ENCODE data around the gene LRRC23. TPM values are rescaled to one million over a fixed set of nuclear protein-coding genes. Genes with fewer than 3 reads are reported as not detected.

LRRC23 gene
- total and polyA plus RNA-seq, 12 donors, result 6.9 to 29.0 (median 13.1) TPM

DNA sequence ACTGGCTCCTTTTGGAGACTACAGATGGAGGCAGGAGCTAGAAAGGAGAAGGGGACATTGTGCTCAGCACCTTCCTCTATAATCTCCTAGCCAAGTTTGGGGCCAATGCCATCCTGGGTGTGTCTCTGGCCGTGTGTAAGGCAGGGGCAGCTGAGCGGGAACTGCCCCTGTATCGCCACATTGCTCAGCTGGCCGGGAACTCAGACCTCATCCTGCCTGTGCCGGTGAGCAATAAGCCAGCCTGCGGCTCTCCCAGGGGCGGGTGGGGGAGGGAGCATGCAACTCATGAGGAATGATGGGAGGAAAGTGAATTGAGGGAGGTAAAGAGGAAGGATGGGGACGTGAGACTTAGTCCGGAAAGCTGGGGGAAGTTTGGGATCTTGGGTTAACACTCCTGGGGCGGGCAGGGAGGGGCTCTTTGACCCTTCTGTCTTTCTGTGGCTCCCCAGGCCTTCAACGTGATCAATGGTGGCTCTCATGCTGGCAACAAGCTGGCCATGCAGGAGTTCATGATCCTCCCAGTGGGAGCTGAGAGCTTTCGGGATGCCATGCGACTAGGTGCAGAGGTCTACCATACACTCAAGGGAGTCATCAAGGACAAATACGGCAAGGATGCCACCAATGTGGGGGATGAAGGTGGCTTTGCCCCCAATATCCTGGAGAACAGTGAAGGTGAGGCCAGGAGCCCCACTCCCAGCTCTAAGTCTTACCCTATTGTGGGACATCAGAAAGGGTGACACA lies 13.0 kb downstream of the LRRC23 start:
- Histone ChIP-seq H3K27me3 (no peaks in the 10 kb centered on the region), H3K4me3 (no peak overlapping the region), H3K4me1 (replicated peaks in 1 of 2) (peaks cover 6 to 12% of the 10 kb centered on the region in 2 donors), H3K36me3 (replicated peaks in 1 of 2) (peaks cover 0 to 5% of the 10 kb centered on the region in 2 donors), H3K9me3 (replicated peaks in 1 of 3) (no peaks in the 10 kb centered on the region), H3K27ac (no peak overlapping the region)
- WGBS, 4 donors, result 82 to 90% (median 86%) methylated on average over 10 to 14 of the region's 14 CpGs
- no peak for DNase-seq
- TF ChIP-seq, protein P1, sequence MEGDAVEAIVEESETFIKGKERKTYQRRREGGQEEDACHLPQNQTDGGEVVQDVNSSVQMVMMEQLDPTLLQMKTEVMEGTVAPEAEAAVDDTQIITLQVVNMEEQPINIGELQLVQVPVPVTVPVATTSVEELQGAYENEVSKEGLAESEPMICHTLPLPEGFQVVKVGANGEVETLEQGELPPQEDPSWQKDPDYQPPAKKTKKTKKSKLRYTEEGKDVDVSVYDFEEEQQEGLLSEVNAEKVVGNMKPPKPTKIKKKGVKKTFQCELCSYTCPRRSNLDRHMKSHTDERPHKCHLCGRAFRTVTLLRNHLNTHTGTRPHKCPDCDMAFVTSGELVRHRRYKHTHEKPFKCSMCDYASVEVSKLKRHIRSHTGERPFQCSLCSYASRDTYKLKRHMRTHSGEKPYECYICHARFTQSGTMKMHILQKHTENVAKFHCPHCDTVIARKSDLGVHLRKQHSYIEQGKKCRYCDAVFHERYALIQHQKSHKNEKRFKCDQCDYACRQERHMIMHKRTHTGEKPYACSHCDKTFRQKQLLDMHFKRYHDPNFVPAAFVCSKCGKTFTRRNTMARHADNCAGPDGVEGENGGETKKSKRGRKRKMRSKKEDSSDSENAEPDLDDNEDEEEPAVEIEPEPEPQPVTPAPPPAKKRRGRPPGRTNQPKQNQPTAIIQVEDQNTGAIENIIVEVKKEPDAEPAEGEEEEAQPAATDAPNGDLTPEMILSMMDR (IDR thresholded peaks at IDR 0.05), result no peak
- no peak for TF ChIP-seq POLR2A (IDR thresholded peaks at IDR 0.05)
- intact Hi-C loops (cut with DNase I), result no loop called here

DNA sequence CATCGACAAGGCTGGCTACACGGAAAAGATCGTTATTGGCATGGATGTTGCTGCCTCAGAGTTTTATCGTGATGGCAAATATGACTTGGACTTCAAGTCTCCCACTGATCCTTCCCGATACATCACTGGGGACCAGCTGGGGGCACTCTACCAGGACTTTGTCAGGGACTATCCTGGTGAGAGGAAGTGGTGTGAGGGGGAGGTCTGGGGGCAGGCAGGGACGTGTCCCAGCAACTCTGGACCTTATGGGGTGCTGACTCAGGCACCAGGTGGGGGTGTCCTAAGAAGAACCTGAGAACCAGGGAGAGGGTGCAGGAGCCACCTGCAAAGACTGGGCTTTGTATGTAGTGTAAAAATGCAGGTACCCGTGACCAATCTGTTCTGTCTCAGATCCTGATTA lies 15.0 kb downstream of the LRRC23 start:
- 69 to 82% (median 75%) methylated on average over 7 of the region's 7 CpGs for WGBS, 4 donors
- H3K4me1 ChIP-seq (replicated peaks in 1 of 2), result peaks cover 12 to 16% of the 10 kb centered on the region in 2 donors
- H3K27ac ChIP-seq, result no peak overlapping the region
- DNase-seq, result no peak
- no peak overlapping the region for H3K4me3 ChIP-seq
- peaks cover 0 to 5% of the 10 kb centered on the region in 2 donors for H3K36me3 ChIP-seq (replicated peaks in 1 of 2)
- TF ChIP-seq POLR2A (IDR thresholded peaks at IDR 0.05), result no peak
- TF ChIP-seq, protein P1 (IDR thresholded peaks at IDR 0.05), result no peak
- intact Hi-C loops (cut with DNase I), result no loop called here
- no peaks in the 10 kb centered on the region for H3K27me3 ChIP-seq
- no peaks in the 10 kb centered on the region for H3K9me3 ChIP-seq (replicated peaks in 1 of 3)

DNA sequence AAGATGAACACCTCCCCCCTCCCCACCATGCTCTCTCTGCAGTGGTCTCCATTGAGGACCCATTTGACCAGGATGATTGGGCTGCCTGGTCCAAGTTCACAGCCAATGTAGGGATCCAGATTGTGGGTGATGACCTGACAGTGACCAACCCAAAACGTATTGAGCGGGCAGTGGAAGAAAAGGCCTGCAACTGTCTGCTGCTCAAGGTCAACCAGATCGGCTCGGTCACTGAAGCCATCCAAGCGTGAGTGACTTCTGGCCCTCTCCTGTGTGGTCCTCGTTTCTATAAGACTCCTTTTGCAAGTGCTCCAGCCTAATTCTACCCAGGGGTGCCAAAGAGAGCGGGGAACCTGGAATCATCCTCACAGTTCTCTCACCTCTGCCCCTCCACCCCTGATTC lies 16.9 kb downstream of the LRRC23 start:
- no peak overlapping the region for H3K27ac ChIP-seq
- no peak overlapping the region for H3K4me3 ChIP-seq
- no peaks in the 10 kb centered on the region for H3K27me3 ChIP-seq
- TF ChIP-seq, protein P1 (IDR thresholded peaks at IDR 0.05), result no peak
- no peak for TF ChIP-seq POLR2A (IDR thresholded peaks at IDR 0.05)
- 61 to 72% (median 65%) methylated on average over 7 of the region's 7 CpGs for WGBS, 4 donors
- intact Hi-C loops (cut with DNase I), result no loop called here
- no peak for DNase-seq
- no peaks in the 10 kb centered on the region for H3K9me3 ChIP-seq (replicated peaks in 1 of 3)
- H3K4me1 ChIP-seq (replicated peaks in 1 of 2), result peaks cover 25 to 29% of the 10 kb centered on the region in 2 donors
- H3K36me3 ChIP-seq (replicated peaks in 1 of 2), result peaks cover 0 to 4% of the 10 kb centered on the region in 2 donors

DNA sequence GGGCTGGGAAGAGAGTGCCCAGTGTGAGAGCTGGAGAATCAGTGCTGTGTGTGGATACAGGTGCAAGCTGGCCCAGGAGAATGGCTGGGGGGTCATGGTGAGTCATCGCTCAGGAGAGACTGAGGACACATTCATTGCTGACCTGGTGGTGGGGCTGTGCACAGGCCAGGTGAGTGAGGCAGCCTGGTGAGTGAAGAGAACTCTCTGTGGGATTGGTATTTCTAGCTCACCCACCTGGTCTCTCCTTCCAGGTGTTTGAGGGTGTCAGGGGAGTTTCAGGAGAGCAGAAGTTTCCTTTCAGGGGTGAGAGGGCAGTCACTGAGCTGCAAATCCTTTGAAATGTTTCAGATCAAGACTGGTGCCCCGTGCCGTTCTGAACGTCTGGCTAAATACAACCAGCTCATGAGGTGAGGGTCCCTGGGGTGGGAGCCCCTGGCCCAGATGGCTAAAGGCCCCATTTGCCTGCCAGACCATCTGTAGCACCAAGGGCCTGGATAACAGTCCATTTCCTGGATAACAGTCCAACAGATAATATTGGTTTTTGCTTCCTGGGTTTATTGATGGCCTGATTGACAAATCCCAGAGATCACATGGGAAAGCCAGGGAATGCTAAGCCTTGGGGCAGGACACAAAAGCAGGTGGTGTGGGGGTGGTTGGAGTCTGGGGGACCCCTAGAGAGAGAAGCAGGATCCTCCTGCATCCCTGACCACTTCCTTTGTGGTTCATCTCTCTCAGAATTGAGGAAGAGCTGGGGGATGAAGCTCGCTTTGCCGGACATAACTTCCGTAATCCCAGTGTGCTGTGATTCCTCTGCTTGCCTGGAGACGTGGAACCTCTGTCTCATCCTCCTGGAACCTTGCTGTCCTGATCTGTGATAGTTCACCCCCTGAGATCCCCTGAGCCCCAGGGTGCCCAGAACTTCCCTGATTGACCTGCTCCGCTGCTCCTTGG lies 17.6 kb downstream of the LRRC23 start:
- no peaks in the 10 kb centered on the region for H3K36me3 ChIP-seq (replicated peaks in 1 of 2)
- peaks cover 33 to 36% of the 10 kb centered on the region in 2 donors for H3K4me1 ChIP-seq (replicated peaks in 1 of 2)
- WGBS, 4 donors, result 76 to 88% (median 80%) methylated on average over 9 of the region's 9 CpGs
- no peak for DNase-seq
- no peaks in the 10 kb centered on the region for H3K27me3 ChIP-seq
- TF ChIP-seq, protein P1 (IDR thresholded peaks at IDR 0.05), result no peak
- no peak for TF ChIP-seq POLR2A (IDR thresholded peaks at IDR 0.05)
- intact Hi-C loops (cut with DNase I), result no loop called here
- no peak overlapping the region for H3K4me3 ChIP-seq
- no peak overlapping the region for H3K27ac ChIP-seq
- H3K9me3 ChIP-seq (replicated peaks in 1 of 3), result no peaks in the 10 kb centered on the region

All from adrenal gland (tissue), 12 donors.